GM12875 (cell line): Measurements from ENCODE around the gene RBBP7.

Experiments used
- H3K4me3 ChIP-seq: one replicate; pipeline ENCODE4 v1.5.1; 2011; ENCODE audit warnings: low read depth, low read length, control low read depth
- TF ChIP-seq, protein P1 (sequence below): IDR thresholded peaks from 2 replicates; pipeline ENCODE4 v1.5.1; 2011; ENCODE audit warnings: low read depth, mild to moderate bottlenecking, control low read depth, inconsistent platforms, low read length, moderate library complexity, borderline replicate concordance; ENCODE audit not compliant: insufficient read depth

Gene RBBP7

DNA sequence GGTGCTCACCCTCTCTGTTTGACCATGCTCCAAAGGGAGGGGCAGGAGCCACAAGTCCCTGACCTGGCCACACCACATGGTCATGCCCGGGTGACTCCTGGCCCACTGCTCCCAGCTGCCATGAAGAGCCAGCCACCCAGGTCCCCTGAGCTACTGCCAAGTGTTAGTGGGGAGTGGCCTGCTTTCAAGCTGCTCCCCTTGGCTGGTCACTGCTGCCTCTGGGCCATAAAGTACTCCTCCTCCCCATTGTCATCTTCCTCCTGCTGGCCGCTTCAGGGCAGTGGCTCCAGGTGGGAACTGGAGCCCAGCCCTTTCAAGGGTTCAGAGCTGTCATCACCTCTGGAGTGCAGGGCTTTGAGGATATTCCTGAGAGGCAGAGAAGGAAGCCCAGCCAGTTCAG is 27.3 kb upstream of the RBBP7 start:
- TF ChIP-seq, protein P1, sequence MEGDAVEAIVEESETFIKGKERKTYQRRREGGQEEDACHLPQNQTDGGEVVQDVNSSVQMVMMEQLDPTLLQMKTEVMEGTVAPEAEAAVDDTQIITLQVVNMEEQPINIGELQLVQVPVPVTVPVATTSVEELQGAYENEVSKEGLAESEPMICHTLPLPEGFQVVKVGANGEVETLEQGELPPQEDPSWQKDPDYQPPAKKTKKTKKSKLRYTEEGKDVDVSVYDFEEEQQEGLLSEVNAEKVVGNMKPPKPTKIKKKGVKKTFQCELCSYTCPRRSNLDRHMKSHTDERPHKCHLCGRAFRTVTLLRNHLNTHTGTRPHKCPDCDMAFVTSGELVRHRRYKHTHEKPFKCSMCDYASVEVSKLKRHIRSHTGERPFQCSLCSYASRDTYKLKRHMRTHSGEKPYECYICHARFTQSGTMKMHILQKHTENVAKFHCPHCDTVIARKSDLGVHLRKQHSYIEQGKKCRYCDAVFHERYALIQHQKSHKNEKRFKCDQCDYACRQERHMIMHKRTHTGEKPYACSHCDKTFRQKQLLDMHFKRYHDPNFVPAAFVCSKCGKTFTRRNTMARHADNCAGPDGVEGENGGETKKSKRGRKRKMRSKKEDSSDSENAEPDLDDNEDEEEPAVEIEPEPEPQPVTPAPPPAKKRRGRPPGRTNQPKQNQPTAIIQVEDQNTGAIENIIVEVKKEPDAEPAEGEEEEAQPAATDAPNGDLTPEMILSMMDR: no peak
- H3K4me3 ChIP-seq: no peak overlapping the region

DNA sequence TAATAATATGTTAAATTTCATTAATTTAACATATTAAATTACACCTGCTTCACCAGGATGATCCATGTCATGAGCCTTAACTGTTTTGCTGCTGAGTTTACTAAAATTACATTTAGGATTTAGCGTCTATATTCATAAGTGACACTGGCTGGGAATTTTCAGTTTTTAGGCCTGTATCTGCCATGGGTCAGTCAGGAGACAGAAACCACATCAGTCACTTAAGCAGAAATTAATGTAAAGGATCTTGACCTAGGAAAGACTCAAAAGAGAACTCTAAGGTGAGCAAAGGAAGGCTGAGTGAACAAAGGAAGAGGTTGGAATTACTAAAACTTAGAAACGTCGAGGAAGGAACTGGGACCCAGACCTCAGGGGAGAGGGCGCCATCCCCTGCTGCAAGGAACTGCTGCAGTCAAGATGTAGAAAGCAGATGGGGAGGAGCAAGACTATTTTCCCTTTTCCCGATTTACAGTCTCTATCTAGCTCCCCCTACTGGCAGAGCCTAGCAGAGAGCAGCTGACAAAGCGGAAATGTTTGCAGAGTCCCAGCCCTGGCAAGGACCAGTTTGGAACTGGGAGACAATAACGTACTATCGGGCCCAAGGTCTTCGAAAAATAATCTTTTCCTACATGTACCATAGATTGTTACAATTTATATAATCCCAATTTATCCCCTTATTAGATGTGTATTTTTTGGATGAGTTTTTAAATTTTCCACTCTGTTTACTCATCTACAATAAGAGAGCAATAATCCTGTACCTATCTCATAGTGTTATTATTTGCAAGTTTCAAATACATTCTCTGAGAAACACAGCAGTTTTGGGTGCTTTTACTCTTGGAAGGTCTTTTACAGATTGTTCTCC is 22.6 kb upstream of the RBBP7 start:
- TF ChIP-seq, protein P1: peak; percentile 90
- no peak overlapping the region for H3K4me3 ChIP-seq

DNA sequence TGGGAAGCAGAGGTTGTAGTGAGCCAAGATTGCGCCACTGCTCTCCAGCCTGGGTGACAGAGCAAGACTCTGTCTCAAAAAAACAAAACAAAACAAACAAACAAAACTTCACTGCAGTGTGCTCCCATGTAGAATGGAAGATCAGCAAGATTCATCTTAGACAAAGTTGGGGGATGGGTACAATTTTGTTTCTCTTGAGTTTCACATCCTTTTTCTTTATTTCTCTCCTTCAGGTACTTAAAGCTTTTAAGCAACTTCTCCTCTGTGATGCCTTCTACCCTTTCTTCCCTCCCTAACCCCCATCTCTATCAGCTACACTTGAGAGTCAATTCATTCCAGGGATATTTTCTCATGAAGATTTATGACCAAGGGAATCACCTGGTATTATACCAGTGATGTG is 15.5 kb upstream of the RBBP7 start:
- no peak overlapping the region for H3K4me3 ChIP-seq
- TF ChIP-seq, protein P1: no peak

DNA sequence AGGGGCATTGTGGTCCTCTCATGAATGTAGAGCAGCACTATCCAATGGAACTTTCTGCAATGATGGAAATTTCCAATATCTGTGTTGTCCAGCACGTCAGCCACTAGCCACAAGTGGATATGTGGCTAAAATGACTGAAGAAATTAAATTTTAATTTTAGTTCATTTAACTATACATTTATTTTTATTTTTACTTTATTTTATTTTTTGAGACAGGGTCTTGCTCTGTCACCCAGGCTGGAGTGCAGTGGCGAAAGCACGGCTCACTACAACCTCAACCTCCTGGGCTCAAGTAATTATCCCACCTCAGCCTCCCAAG is 13.3 kb upstream of the RBBP7 start:
- H3K4me3 ChIP-seq: no peak overlapping the region
- TF ChIP-seq, protein P1: no peak

DNA sequence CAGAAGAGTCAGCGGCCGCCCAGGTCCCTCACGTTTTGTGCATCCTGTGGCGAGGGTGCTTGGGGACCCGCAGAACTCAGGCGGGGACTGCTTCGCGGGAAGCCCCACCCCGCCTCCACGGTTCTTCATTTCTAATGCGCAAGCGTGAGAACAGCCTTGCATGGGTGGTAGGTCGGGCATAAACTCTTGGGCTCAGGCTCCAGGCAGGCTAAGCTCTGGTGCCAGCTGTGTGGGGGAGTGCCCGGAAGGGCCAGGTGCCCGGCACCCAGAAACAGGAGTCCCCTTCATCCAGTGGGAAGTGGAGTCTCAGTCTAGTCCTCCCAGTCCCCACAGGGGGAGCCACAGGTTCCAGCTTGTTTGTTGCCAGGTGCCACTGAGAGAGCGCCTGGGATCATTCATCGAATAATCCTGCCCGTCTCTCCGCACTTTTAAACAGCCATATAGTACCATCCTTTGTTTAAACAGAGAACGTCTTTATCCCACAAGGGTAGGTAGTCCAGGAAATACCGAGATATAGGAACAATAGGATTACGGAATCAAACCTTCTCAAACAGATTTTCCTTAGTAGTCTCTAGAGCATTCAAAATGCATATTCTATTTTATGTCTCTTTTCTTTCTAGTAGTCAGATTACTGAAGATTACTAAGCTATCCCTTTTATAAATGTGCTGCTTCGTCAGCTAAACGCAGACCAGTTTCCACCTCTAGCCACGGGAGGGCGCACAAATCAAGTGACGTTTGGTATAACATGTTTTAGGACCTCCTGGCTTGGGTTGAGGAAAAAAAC is 12.7 kb upstream of the RBBP7 start:
- TF ChIP-seq, protein P1: peak; percentile 65
- H3K4me3 ChIP-seq: peak overlapping the region; percentile 47

DNA sequence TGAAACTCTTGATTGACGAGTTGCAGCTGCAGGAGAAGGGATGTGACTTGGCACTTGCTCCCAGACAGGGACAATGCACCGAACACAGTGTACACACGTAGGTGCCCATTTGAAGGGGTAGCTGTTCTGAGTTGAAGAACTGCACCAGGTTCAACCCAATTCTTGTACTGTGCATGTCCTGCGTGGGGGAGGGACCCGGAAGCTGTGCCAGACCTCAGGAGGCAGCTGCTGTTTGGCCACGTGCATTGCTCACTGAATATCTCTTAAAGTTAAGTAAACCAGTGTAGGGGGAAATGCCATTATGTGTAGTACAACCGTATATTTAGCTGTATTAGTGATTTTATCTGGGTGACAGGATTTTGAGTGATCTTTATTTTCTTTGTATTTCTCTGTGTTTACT is 12.0 kb upstream of the RBBP7 start:
- TF ChIP-seq, protein P1: no peak
- H3K4me3 ChIP-seq: no peak overlapping the region

DNA sequence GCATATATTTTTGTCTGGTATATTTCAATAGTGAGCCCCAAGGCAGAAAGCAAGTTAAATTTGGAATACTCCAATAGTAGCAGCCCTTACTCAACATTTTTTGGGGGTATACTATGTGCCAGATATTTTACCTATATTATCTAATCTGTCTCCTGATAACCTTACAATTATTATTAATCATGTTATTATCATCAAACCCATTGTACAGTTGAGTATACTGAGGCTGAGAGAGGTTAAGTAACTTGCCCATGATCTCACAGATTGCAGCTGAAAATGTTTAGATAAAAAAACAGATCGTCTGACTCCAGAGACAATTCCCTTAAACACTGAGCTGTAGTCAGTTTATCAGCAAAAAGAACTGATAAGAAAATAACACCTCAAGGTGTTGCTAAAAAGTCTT is 6.5 kb upstream of the RBBP7 start:
- TF ChIP-seq, protein P1: no peak
- H3K4me3 ChIP-seq: no peak overlapping the region
